Measurements from ENCODE around the gene IMMP2L. TPM values are rescaled to one million over a fixed set of nuclear protein-coding genes. Genes with fewer than 3 reads are reported as not detected.

Gene IMMP2L
- total RNA-seq, 1 donor from 2014 or later, result 11.9 TPM

GRCh38 chr7:111357691-111358090 is 204.6 kb downstream of the IMMP2L start:
- DNase-seq (ENCODE audit: low read depth, low spot score), result no peak
- Mint-ChIP-seq H3K27me3 (ENCODE audit: low read depth) (no peaks in the 10 kb centered on the region), H3K4me1 (peaks cover 3% of the 10 kb centered on the region), H3K27ac (ENCODE audit: unreplicated experiment) (no peak overlapping the region), H3K36me3 (ENCODE audit: low read depth) (no peaks in the 10 kb centered on the region), H3K4me3 (no peak overlapping the region), H3K9me3 (no peaks in the 10 kb centered on the region)
- TF ChIP-seq CTCF (conservative IDR thresholded peaks at IDR 0.05), result no peak

DNA sequence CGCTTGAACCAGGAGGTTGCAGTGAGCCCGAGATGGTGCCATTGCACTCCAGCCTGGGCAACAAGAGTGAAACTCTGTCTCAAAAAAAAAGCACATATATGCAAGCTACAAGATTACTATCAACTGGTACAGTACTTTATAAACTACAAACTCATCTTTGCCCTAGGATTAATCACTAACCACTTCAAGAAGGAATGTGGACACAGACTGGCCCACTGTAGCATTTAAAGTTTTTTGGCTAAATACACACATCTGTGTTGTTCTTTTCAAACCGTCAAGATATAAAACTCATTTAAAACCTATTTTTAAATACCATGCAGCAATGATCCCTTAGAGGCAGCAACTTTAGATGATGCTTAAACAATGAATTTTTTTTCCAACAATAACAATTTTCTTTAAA is 205.4 kb downstream of the IMMP2L start:
- DNase-seq (ENCODE audit: low read depth, low spot score), result no peak
- no peaks in the 10 kb centered on the region for H3K4me1 Mint-ChIP-seq
- H3K36me3 Mint-ChIP-seq (ENCODE audit: low read depth), result no peaks in the 10 kb centered on the region
- no peaks in the 10 kb centered on the region for H3K9me3 Mint-ChIP-seq
- no peak overlapping the region for H3K27ac Mint-ChIP-seq (ENCODE audit: unreplicated experiment)
- H3K4me3 Mint-ChIP-seq, result no peak overlapping the region
- no peak for TF ChIP-seq CTCF (conservative IDR thresholded peaks at IDR 0.05)
- H3K27me3 Mint-ChIP-seq (ENCODE audit: low read depth), result no peaks in the 10 kb centered on the region

DNA sequence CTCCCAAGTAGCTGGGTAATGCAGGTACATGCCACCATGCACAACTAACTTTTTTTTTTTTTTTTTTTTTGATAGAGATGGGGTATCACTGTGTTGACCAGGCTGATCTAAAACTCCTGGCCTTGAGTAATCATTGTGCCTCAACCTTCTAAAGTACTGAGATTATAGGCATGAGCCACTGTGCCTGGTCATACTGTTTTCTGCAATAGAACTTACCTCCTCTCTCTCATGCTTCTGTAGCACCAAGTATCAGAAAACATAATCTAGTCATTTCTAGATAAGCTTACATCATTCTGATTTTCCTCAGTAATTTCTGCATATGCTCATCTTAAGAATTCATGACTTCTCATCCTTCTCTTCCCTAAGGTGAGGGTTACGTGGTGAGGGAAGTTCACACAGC is 210.0 kb downstream of the IMMP2L start:
- TF ChIP-seq CTCF (conservative IDR thresholded peaks at IDR 0.05), result no peak
- H3K9me3 Mint-ChIP-seq, result no peaks in the 10 kb centered on the region
- no peak for DNase-seq (ENCODE audit: low read depth, low spot score)
- no peaks in the 10 kb centered on the region for H3K4me1 Mint-ChIP-seq
- H3K27ac Mint-ChIP-seq (ENCODE audit: unreplicated experiment), result no peak overlapping the region
- H3K36me3 Mint-ChIP-seq (ENCODE audit: low read depth), result no peaks in the 10 kb centered on the region
- no peaks in the 10 kb centered on the region for H3K27me3 Mint-ChIP-seq (ENCODE audit: low read depth)
- no peak overlapping the region for H3K4me3 Mint-ChIP-seq

- H3K4me3 Mint-ChIP-seq, result no peak overlapping the region
- no peak for TF ChIP-seq CTCF (conservative IDR thresholded peaks at IDR 0.05)
- no peak for DNase-seq (ENCODE audit: low read depth, low spot score)
- no peaks in the 10 kb centered on the region for H3K27me3 Mint-ChIP-seq (ENCODE audit: low read depth)
- no peak overlapping the region for H3K27ac Mint-ChIP-seq (ENCODE audit: unreplicated experiment)
- peaks cover 11% of the 10 kb centered on the region for H3K9me3 Mint-ChIP-seq
- H3K36me3 Mint-ChIP-seq (ENCODE audit: low read depth), result peaks cover 9% of the 10 kb centered on the region
- H3K4me1 Mint-ChIP-seq, result no peaks in the 10 kb centered on the region
Measured at GRCh38 chr7:111346219-111346618, 216.1 kb downstream of the IMMP2L start.

DNA sequence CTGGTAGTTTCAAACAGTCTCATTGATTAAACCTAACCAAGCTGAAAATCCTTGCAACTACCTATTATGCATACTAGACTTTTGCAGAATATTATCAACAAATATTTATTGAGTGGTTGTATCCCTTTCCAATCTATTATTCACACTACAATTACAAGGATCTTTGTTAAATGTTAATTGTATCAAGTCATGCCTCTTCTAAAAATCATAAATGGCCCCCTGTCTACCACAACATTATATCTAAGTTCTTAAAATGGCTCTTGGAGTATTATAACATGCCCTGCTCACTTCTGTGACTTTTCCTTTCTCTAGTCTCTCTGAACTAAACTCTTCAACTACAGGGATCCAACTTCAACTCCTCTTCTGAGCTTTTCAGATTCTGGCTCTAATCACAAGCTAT is 219.3 kb downstream of the IMMP2L start:
- Mint-ChIP-seq H3K4me3 (no peak overlapping the region), H3K27ac (ENCODE audit: unreplicated experiment) (no peak overlapping the region), H3K36me3 (ENCODE audit: low read depth) (peaks cover 9% of the 10 kb centered on the region), H3K9me3 (peaks cover 11% of the 10 kb centered on the region), H3K4me1 (no peaks in the 10 kb centered on the region), H3K27me3 (ENCODE audit: low read depth) (no peaks in the 10 kb centered on the region)
- TF ChIP-seq CTCF (conservative IDR thresholded peaks at IDR 0.05), result no peak
- DNase-seq (ENCODE audit: low read depth, low spot score), result no peak

DNA sequence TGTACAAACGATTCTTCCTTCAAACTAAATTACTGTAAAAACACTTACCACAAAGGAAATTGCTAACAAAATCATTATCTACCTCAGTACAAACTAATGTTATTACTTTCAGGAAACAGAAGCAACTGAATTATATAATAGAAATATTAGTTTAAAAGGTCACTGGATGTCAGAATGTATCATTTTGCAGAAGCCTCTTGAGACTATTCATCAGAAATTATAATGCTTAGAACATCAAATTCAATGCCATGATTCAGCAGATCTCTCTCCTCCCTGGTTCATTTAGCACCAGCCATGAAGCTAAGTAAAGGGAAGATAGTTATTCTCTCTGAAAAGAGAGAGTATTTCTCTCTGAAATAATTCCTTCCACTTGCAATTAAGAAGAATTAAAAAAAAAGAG is 223.3 kb downstream of the IMMP2L start:
- Mint-ChIP-seq H3K4me1 (no peaks in the 10 kb centered on the region), H3K36me3 (ENCODE audit: low read depth) (peaks cover 6% of the 10 kb centered on the region), H3K4me3 (no peak overlapping the region), H3K27ac (ENCODE audit: unreplicated experiment) (no peak overlapping the region), H3K27me3 (ENCODE audit: low read depth) (no peaks in the 10 kb centered on the region), H3K9me3 (peaks cover 8% of the 10 kb centered on the region)
- TF ChIP-seq CTCF (conservative IDR thresholded peaks at IDR 0.05), result no peak
- no peak for DNase-seq (ENCODE audit: low read depth, low spot score)
